GM12874 (cell line): ENCODE measurements around the gene CTNNB1.

Experiments
- CTCF ChIP-seq: IDR thresholded peaks from 2 replicates; pipeline ENCODE4 v1.5.1; 2011; ENCODE audit warnings: low read depth, mild to moderate bottlenecking, control low read depth, low read length, moderate library complexity; ENCODE audit not compliant: insufficient read depth

Gene CTNNB1

GRCh38 chr3:41200669-41201021 lies 1.3 kb downstream of the CTNNB1 start:
- no peak for TF ChIP-seq CTCF

- no peak for TF ChIP-seq CTCF
These were observed 2.9 kb downstream of the CTNNB1 start for GRCh38 chr3:41202075-41202833.

GRCh38 chr3:41202834-41203345 lies 3.6 kb downstream of the CTNNB1 start:
- 0 out of 2 replicates have a peak, but pooled peaks have one; percentile 3 for TF ChIP-seq CTCF

- TF ChIP-seq CTCF, result no peak
These were observed 5.1 kb downstream of the CTNNB1 start for GRCh38 chr3:41204369-41204768.

- no peak for TF ChIP-seq CTCF
These were observed 6.3 kb downstream of the CTNNB1 start for GRCh38 chr3:41205591-41205990.

- no peak for TF ChIP-seq CTCF
These were observed 8.1 kb downstream of the CTNNB1 start for GRCh38 chr3:41207355-41207754.

GRCh38 chr3:41208507-41209220 lies 9.4 kb downstream of the CTNNB1 start:
- TF ChIP-seq CTCF, result no peak
